ENCODE measurements around the gene FADS3.

The FADS3 gene

GRCh38 chr11:61891331-61892084 lies at the start of gene FADS3:
TSS of gene FADS3 (minus strand) at chr11:61891545. CDS start at chr11:61891381, 164 bp downstream.
- DNase-seq: peak; percentile 80

- DNase-seq: no peak
Measured at GRCh38 chr11:61940466-61940865, 49.1 kb upstream of the FADS3 start.

GRCh38 chr11:61935861-61936260 lies 44.5 kb upstream of the FADS3 start:
- DNase-seq: no peak

- DNase-seq: no peak
Measured at GRCh38 chr11:61930933-61931332, 39.6 kb upstream of the FADS3 start.

- no peak for DNase-seq
Measured at GRCh38 chr11:61928606-61929005, 37.3 kb upstream of the FADS3 start.

GRCh38 chr11:61927501-61927900 lies 36.2 kb upstream of the FADS3 start:
- no peak for DNase-seq

- no peak for DNase-seq
Measured at GRCh38 chr11:61926235-61926634, 34.9 kb upstream of the FADS3 start.

GRCh38 chr11:61925736-61926135 lies 34.4 kb upstream of the FADS3 start:
- no peak for DNase-seq

GRCh38 chr11:61924064-61924455 lies 32.7 kb upstream of the FADS3 start:
- no peak for DNase-seq

GRCh38 chr11:61923166-61924063 lies 32.1 kb upstream of the FADS3 start:
- DNase-seq: no peak

- no peak for DNase-seq
Measured at GRCh38 chr11:61922539-61922938, 31.2 kb upstream of the FADS3 start.

- DNase-seq: no peak
Measured at GRCh38 chr11:61921446-61921845, 30.1 kb upstream of the FADS3 start.

GRCh38 chr11:61919705-61920631 lies 28.6 kb upstream of the FADS3 start:
- no peak for DNase-seq

GRCh38 chr11:61918938-61919704 lies 27.8 kb upstream of the FADS3 start:
- DNase-seq: no peak

- DNase-seq: no peak
Measured at GRCh38 chr11:61918251-61918937, 27.0 kb upstream of the FADS3 start.

GRCh38 chr11:61917334-61918109 lies 26.2 kb upstream of the FADS3 start, which contains the start of gene RAB3IL1:
TSS of gene RAB3IL1 (minus strand) at chr11:61917566. CDS start at chr11:61917367, 199 bp downstream.
- no peak for DNase-seq

- no peak for DNase-seq
Measured at GRCh38 chr11:61916737-61917333, 25.5 kb upstream of the FADS3 start.

- DNase-seq: no peak
Measured at GRCh38 chr11:61914471-61915171, 23.3 kb upstream of the FADS3 start.

GRCh38 chr11:61913699-61914395 lies 22.5 kb upstream of the FADS3 start:
- DNase-seq: no peak

All from CD4-positive, alpha-beta T cell treated with Interleukin-10 for 1 hour (primary cell).